A673 (cell line): ENCODE data around the gene CCDC122.

Experiments
- EZH2 ChIP-seq: fragments of 200-600 bp; sonication (generic); IDR thresholded peaks from 2 replicates; pipeline ENCODE4 v1.6.1; 2017; ENCODE audit warnings: borderline replicate concordance, low read depth, mild to moderate bottlenecking, mixed read lengths, antibody characterized with exemption, low read length; ENCODE audit not compliant: poor library complexity, severe bottlenecking
- TF ChIP-seq, protein P1 (sequence below): fragments of 300-800, 200-600 bp; sonication (generic); conservative IDR thresholded peaks from 2 replicates; pipeline ENCODE4 v1.5.1; 2017; ENCODE audit warnings: low read depth, mild to moderate bottlenecking, antibody characterized with exemption, low read length, moderate library complexity, mixed read lengths

DNA sequence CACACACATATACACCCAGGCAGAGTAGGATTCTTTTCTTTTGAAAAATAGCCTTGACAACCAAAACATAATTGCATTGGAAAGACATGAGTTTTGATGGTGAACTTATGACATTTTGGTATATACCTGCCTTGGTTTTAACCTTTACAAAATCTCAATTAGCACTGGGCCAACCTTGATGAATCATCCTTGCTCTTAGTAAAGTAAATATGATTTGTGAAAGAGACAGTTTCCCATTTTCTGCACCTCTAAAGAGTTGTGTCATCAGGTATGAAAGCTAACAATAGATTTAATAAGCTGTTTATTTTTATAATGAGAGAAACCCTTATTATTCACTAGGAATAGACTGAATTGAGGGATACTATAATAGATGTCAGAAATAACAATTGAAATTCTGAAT lies 77.0 kb downstream of the CCDC122 start:
- TF ChIP-seq, protein P1, sequence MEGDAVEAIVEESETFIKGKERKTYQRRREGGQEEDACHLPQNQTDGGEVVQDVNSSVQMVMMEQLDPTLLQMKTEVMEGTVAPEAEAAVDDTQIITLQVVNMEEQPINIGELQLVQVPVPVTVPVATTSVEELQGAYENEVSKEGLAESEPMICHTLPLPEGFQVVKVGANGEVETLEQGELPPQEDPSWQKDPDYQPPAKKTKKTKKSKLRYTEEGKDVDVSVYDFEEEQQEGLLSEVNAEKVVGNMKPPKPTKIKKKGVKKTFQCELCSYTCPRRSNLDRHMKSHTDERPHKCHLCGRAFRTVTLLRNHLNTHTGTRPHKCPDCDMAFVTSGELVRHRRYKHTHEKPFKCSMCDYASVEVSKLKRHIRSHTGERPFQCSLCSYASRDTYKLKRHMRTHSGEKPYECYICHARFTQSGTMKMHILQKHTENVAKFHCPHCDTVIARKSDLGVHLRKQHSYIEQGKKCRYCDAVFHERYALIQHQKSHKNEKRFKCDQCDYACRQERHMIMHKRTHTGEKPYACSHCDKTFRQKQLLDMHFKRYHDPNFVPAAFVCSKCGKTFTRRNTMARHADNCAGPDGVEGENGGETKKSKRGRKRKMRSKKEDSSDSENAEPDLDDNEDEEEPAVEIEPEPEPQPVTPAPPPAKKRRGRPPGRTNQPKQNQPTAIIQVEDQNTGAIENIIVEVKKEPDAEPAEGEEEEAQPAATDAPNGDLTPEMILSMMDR, result no peak
- no peak for TF ChIP-seq EZH2
